ENCODE results near the gene SCNN1G. TPM values are rescaled to one million over a fixed set of nuclear protein-coding genes. Genes with fewer than 3 reads are reported as not detected.

Gene SCNN1G
- total RNA-seq, 2 experiments from 2014 or later, result not detected

DNA sequence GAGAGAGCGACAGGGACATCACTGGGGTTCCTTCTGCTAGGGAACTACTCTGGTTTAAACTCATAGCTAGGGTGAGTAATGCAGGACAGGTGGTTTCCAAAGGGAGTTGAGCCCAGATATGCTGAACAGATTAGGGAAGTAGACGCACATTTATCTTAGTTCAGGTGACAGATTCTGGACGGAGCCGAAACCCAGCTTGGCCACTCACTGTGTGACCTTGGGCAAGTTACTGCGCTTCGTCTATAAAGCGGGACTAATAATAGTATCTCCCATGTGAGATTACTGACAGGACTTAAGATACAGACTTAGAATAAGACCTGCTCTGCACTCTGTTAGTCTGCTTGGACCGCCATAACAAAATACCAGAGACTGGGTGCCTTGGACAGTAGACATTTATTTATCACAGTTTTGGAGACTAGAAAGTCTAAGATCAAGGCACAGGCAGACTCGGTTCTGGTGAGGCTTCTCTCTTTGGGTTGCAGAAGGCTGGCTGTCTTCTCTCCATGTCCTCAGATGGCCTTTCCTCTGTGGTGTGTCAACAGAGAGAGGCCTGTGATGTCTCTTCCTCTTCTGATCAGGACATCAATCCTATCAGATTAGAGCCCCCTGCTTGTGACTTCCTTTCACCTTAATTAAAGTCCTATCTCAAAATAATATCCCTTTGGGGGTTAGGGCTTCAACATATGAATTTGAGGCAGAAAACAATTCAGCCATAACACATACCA lies 12.1 kb downstream of the SCNN1G start:
- Mint-ChIP-seq H3K27me3 (peaks cover 15% of the 10 kb centered on the region), H3K9me3 (no peaks in the 10 kb centered on the region), H3K4me1 (no peaks in the 10 kb centered on the region), H3K27ac (no peak overlapping the region), H3K36me3 (ENCODE audit: low read depth) (no peaks in the 10 kb centered on the region), H3K4me3 (no peak overlapping the region)
- ChIA-PET CTCF (no interaction called here), POLR2A (no interaction called here)
- no peak for DNase-seq

DNA sequence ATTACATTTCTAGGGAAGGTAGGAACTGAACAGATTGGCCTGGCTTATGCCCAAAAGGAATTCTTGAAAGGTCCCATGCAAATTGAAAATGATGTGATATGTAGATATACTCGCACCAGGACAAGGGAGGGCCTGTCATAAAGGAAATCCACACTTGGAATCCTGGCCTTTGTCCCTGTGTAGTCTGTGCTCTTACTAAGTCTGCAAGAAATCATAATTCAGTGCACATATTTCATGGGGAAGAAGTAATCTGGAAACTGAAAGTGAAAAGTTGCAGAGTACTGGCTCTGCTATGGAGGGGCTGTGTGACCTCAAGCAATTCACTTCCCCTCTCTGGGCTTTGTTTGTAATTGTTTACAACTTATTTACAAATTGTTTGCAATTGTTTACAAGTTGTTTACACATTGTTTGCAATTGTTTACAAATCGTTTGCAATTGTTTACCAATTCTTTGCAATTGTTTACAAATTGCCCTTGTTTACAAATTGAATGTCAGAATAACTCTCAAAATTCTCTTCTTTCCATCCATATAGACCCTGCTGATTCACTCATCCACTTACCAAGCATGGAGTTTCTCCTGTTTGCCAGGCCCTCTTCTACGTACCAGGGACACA lies 12.9 kb downstream of the SCNN1G start:
- H3K4me1 Mint-ChIP-seq, result no peaks in the 10 kb centered on the region
- no peak for DNase-seq
- ChIA-PET POLR2A (no interaction called here), CTCF (no interaction called here)
- no peak overlapping the region for H3K27ac Mint-ChIP-seq
- H3K9me3 Mint-ChIP-seq, result no peaks in the 10 kb centered on the region
- no peaks in the 10 kb centered on the region for H3K36me3 Mint-ChIP-seq (ENCODE audit: low read depth)
- H3K4me3 Mint-ChIP-seq, result no peak overlapping the region
- H3K27me3 Mint-ChIP-seq, result peaks cover 13% of the 10 kb centered on the region

DNA sequence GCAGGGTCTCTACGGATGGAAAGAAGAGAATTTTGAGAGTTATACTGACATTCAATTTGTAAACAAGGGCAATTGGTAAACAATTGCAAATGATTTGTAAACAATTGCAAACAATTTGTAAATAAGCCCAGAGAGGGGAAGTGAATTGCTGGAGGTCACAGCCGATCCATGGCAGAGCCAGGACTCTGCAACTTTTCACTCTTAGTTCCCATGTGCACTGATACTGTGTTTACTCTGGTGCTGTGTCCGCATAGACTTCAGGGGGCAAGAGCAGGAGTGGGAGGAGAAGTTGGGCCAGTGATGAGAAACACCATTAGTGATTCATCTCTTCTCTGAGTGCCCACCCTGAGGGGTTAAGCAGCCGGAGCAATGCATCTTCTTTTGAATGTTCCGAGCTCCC lies 14.0 kb downstream of the SCNN1G start:
- DNase-seq, result no peak
- CTCF ChIA-PET, result no interaction called here
- Mint-ChIP-seq H3K9me3 (no peaks in the 10 kb centered on the region), H3K4me3 (no peak overlapping the region), H3K27me3 (peaks cover 17% of the 10 kb centered on the region), H3K36me3 (ENCODE audit: low read depth) (no peaks in the 10 kb centered on the region), H3K27ac (no peak overlapping the region), H3K4me1 (no peaks in the 10 kb centered on the region)
- POLR2A ChIA-PET, result no interaction called here

DNA sequence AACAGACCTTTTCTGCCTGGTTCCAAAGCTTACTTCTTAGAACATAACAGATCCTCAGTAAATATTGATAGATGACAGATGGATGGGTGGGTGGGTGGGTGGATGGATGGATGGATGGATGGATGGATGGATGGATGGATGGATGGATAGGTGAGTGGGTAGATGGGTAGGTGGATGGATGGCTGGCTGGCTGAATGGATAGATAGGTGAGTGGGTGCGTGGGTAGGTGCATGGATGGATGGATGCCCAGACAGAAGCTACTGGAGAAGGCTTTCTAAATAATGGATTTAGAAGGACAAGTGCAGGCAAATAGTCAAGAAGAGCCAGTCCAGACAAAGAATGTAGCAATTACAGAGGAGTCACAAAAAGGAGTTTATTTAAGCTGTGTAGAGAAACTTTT lies 19.6 kb downstream of the SCNN1G start:
- Mint-ChIP-seq H3K36me3 (ENCODE audit: low read depth) (no peaks in the 10 kb centered on the region), H3K4me1 (no peaks in the 10 kb centered on the region), H3K27me3 (peaks cover 22% of the 10 kb centered on the region), H3K4me3 (no peak overlapping the region), H3K27ac (no peak overlapping the region), H3K9me3 (no peaks in the 10 kb centered on the region)
- CTCF ChIA-PET, result no interaction called here
- no peak for DNase-seq
- POLR2A ChIA-PET, result no interaction called here

DNA sequence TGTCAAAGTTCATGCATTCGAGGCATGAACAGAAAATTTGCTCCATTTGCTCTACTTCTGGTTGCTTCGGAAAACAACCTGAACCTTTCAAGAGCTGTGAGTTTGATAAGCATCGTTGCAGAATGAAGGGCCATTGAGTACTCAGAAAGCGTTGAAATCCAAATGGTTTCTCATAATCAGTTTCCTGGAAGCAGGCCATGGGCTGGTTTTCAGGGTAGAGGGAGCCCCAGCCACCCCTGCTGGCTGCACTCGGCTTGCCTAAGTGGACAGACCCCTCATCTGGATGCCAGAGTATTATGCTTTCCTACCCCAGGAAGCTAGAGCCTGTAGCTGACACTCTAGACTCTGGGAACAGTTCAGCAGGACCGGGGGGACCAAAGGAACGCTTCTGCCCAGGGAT lies 24.4 kb downstream of the SCNN1G start:
- Mint-ChIP-seq H3K27ac (no peak overlapping the region), H3K4me3 (no peak overlapping the region), H3K4me1 (no peaks in the 10 kb centered on the region), H3K9me3 (no peaks in the 10 kb centered on the region), H3K27me3 (peaks cover 21% of the 10 kb centered on the region), H3K36me3 (ENCODE audit: low read depth) (no peaks in the 10 kb centered on the region)
- CTCF ChIA-PET, result no interaction called here
- POLR2A ChIA-PET, result no interaction called here
- no peak for DNase-seq

DNA sequence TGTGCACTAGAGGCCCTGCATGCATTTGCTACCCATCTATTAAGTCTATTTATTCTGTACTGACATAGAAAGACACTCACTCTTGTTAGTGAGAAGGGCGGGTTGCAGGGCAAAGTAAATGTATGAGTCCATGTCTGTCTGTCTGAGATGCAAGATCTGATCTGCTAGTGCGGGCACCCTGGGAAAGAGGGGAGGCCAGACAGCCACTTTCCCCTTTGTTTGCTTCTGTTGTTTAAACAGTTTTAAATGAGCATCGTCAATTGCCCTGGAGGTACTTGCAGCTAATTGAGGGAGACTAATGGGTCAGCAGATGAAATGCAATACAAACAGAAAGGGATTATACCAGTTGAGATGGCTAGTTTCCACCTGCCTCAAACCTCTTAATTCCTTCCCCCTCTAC lies 24.9 kb downstream of the SCNN1G start:
- DNase-seq, result no peak
- ChIA-PET POLR2A (no interaction called here), CTCF (no interaction called here)
- Mint-ChIP-seq H3K36me3 (ENCODE audit: low read depth) (no peaks in the 10 kb centered on the region), H3K27ac (no peak overlapping the region), H3K9me3 (no peaks in the 10 kb centered on the region), H3K4me1 (no peaks in the 10 kb centered on the region), H3K27me3 (peaks cover 18% of the 10 kb centered on the region), H3K4me3 (no peak overlapping the region)

DNA sequence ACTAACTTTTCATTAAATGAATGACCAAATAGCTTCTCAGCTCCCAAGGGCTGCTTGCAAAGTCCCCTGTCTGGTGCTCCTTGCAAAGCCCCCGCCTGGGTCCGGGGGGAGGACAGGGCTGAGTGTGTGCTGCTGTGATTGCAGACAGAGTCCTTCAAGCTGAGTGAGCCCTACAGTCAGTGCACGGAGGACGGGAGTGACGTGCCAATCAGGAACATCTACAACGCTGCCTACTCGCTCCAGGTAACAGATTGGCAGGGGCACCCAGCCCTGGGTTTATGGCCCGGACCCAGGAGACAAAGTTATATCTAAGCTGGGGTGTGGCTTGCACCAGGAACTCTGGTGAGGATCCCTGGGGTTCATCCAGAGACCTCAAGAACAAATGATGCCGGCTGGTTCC lies 27.1 kb downstream of the SCNN1G start:
- Mint-ChIP-seq H3K4me1 (no peaks in the 10 kb centered on the region), H3K27me3 (peaks cover 14% of the 10 kb centered on the region), H3K36me3 (ENCODE audit: low read depth) (no peaks in the 10 kb centered on the region), H3K27ac (no peak overlapping the region), H3K9me3 (no peaks in the 10 kb centered on the region), H3K4me3 (no peak overlapping the region)
- no peak for DNase-seq
- POLR2A ChIA-PET, result no interaction called here
- CTCF ChIA-PET, result no interaction called here

DNA sequence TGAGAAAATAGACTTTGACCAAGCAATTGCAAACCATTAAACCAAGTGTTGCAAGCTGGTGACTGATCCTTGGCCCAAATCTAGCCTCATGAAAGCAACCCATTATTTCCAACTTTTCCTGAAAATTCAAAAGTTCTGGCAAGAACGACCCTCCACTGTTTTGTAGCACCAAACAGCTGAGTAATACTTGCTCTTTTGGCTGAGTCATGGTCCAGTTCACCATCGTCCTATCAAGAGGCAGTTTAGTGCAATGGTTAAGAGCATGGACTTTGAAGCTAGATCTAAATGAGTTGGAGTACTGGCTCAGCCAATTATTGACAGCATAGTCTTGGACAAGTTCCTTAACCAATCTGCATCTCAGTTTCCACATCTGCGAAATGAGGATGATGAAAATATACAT lies 31.3 kb downstream of the SCNN1G start:
- peaks cover 5% of the 10 kb centered on the region for H3K27me3 Mint-ChIP-seq
- DNase-seq, result no peak
- no peaks in the 10 kb centered on the region for H3K9me3 Mint-ChIP-seq
- ChIA-PET CTCF (interaction anchor here (0.5 kb wide), 1 partner anchor 131 kb away, joined by 3 read pairs; no protein-coding TSS in a partner anchor), POLR2A (no interaction called here)
- H3K36me3 Mint-ChIP-seq (ENCODE audit: low read depth), result no peaks in the 10 kb centered on the region
- no peaks in the 10 kb centered on the region for H3K4me1 Mint-ChIP-seq
- no peak overlapping the region for H3K4me3 Mint-ChIP-seq
- H3K27ac Mint-ChIP-seq, result no peak overlapping the region

DNA sequence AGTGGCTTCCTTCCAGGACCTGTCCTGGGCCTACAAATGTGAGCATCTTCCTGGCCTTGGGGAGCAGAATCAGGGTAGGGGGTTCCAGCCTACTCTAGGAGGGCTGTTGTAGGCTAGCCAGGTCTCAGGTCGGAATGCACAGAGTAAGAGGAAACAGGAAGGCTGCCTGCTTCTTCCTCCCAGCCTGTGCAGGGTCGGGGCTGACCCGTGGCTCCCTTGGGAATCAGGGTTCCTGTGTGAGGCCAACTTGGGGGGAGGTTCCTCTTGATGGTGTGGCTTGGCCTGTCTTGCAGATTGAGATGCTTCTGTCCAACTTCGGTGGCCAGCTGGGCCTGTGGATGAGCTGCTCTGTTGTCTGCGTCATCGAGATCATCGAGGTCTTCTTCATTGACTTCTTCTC lies 32.3 kb downstream of the SCNN1G start:
- H3K36me3 Mint-ChIP-seq (ENCODE audit: low read depth), result no peaks in the 10 kb centered on the region
- no peak overlapping the region for H3K4me3 Mint-ChIP-seq
- no peaks in the 10 kb centered on the region for H3K4me1 Mint-ChIP-seq
- no peak overlapping the region for H3K27ac Mint-ChIP-seq
- DNase-seq, result no peak
- H3K9me3 Mint-ChIP-seq, result no peaks in the 10 kb centered on the region
- ChIA-PET POLR2A (no interaction called here), CTCF (no interaction called here)
- no peaks in the 10 kb centered on the region for H3K27me3 Mint-ChIP-seq

DNA sequence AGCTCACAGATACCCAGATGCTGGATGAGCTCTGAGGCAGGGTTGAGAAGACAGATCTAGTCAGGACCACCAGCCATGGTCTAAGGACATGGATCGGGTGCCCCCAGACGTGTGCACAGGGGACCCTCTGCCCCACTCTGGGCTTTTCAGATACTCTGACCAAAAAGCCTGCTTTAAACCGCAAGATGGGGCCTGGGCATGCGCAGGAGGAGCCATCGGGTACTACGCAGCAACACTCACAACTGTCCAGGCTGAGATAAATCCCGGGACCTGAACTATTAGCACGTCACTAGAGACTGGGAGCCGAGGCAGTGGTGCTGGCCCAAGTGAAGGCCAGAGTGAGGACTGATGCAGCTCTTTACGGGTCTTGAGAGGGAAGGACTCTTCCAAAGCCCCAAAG lies 32.9 kb downstream of the SCNN1G start:
- ChIA-PET CTCF (no interaction called here), POLR2A (no interaction called here)
- DNase-seq, result no peak
- no peaks in the 10 kb centered on the region for H3K9me3 Mint-ChIP-seq
- H3K4me3 Mint-ChIP-seq, result no peak overlapping the region
- H3K36me3 Mint-ChIP-seq (ENCODE audit: low read depth), result no peaks in the 10 kb centered on the region
- no peak overlapping the region for H3K27ac Mint-ChIP-seq
- H3K27me3 Mint-ChIP-seq, result no peaks in the 10 kb centered on the region
- H3K4me1 Mint-ChIP-seq, result no peaks in the 10 kb centered on the region

DNA sequence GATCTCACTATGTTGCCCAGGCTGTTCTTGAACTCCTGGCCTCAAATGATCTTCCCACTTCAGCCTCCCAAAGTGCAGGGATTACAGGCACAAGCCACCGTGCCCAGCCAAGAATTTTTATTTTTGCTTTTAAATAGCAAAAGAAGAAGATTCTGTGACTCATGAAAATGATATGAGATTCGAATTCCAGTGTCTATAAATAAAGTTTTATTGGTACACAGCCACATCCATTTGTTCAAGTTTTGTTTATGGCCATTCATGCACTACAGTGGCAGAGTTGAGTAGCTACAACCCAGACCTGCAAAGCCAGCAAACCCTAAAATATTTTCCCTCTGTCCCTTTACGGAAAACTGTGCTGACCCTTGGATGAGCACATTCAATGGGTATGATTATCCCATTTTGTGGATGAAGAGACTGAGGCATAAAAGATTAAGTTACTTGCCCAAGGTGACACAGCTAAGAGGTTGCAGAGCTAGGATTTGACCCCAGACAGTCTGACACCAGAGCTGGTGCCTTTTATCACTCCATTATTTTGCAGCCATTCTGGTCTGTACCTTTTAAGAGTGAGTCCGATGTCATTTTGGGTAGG lies 34.2 kb downstream of the SCNN1G start:
- H3K4me3 Mint-ChIP-seq, result no peak overlapping the region
- no peaks in the 10 kb centered on the region for H3K36me3 Mint-ChIP-seq (ENCODE audit: low read depth)
- CTCF ChIA-PET, result no interaction called here
- H3K4me1 Mint-ChIP-seq, result no peaks in the 10 kb centered on the region
- H3K9me3 Mint-ChIP-seq, result no peaks in the 10 kb centered on the region
- H3K27ac Mint-ChIP-seq, result no peak overlapping the region
- no peaks in the 10 kb centered on the region for H3K27me3 Mint-ChIP-seq
- no peak for DNase-seq
- POLR2A ChIA-PET, result no interaction called here

DNA sequence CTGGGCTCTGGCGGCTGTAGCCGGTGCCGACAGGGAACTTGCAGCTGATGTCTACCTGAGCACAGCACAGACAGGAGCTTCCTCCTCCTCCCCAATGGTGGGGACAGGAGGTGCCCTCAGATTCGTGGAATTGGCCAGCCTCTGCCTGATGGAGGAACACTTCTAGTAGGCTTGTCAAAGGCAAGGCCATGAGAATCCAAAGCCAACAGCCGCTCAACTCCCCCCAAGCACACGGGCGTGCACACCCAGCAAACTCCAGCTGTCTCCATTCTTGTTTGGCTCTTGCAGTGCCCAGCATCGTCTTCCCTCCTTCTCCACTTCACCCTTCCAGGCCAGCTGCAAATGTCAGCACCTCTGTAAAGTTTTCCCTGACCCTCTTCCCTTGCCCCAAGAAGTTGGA lies 35.1 kb downstream of the SCNN1G start:
- no peak overlapping the region for H3K27ac Mint-ChIP-seq
- H3K4me1 Mint-ChIP-seq, result no peaks in the 10 kb centered on the region
- no peaks in the 10 kb centered on the region for H3K36me3 Mint-ChIP-seq (ENCODE audit: low read depth)
- POLR2A ChIA-PET, result no interaction called here
- DNase-seq, result no peak
- peaks cover 2% of the 10 kb centered on the region for H3K27me3 Mint-ChIP-seq
- no peak overlapping the region for H3K4me3 Mint-ChIP-seq
- CTCF ChIA-PET, result no interaction called here
- no peaks in the 10 kb centered on the region for H3K9me3 Mint-ChIP-seq

DNA sequence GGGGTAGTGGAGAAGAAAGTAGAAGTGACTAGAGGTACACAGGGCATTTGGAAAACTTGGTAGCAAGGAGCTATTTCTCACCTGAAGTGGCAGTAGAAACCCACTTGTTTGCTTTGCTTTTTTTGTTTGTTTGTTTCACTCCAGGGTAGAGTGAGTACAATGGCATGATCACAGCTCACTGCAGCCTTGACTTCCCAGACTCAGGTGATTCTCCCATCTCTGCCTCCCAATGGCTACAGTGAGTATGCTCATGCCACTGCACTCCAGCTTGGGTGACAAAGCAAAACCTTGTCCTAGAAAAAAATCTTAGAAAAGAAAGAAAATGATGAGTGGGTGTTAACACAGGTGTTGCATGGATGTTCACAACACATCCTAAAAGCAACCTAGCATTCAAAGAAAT lies 40.4 kb downstream of the SCNN1G start:
- POLR2A ChIA-PET, result no interaction called here

DNA sequence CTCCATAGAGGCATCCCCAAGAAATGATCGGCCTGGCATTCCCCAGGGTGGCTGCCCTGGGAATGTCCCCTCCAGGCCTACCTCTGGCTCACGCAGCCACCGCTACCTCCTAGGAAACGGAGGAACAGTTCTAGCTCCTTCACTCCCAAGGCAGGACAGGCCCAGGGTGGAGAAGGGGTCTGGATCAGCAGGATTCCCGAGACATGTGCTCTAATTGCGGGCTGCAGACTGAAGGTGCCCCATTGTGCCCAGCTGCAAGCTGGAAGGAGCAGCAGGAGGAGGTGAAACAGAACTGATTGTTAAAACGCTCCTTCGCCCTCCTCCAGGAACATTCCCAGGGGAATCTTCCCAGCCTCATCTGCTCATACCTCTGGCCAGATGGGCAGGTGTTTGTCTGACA lies 40.8 kb downstream of the SCNN1G start:
- H3K36me3 Mint-ChIP-seq (ENCODE audit: low read depth), result no peaks in the 10 kb centered on the region
- no peak overlapping the region for H3K27ac Mint-ChIP-seq
- H3K4me1 Mint-ChIP-seq, result no peaks in the 10 kb centered on the region
- H3K4me3 Mint-ChIP-seq, result no peak overlapping the region
- H3K27me3 Mint-ChIP-seq, result peaks cover 9% of the 10 kb centered on the region
- POLR2A ChIA-PET, result no interaction called here
- CTCF ChIA-PET, result no interaction called here
- no peaks in the 10 kb centered on the region for H3K9me3 Mint-ChIP-seq
- no peak for DNase-seq

More for the DNA sequence above, 40.4 kb downstream of the SCNN1G start:
- CTCF ChIA-PET, result no interaction called here
- no peak overlapping the region for H3K27ac Mint-ChIP-seq
- no peaks in the 10 kb centered on the region for H3K36me3 Mint-ChIP-seq (ENCODE audit: low read depth)
- no peak for DNase-seq
- H3K9me3 Mint-ChIP-seq, result no peaks in the 10 kb centered on the region
- H3K27me3 Mint-ChIP-seq, result peaks cover 9% of the 10 kb centered on the region
- H3K4me3 Mint-ChIP-seq, result no peak overlapping the region
- no peaks in the 10 kb centered on the region for H3K4me1 Mint-ChIP-seq
